ENCODE measurements around the gene GLS.

The GLS gene

GRCh38 chr2:190973262-190973661, 92.6 kb downstream of the GLS start:
- H3K36me3 ChIP-seq (ENCODE audit: insufficient read depth, low read length): peaks cover 96% of the 10 kb centered on the region

GRCh38 chr2:190973726-190974628, 93.4 kb downstream of the GLS start:
- Histone ChIP-seq H3K4me1 (ENCODE audit: insufficient read depth, low read length) (no peaks in the 10 kb centered on the region), H3K4me3 (ENCODE audit: low read length) (no peak overlapping the region), H3K36me3 (ENCODE audit: insufficient read depth, low read length) (peaks cover 97% of the 10 kb centered on the region), H3K27ac (ENCODE audit: low read depth, low read length) (no peak overlapping the region), H3K9me3 (ENCODE audit: insufficient read depth, low read depth, low read length) (no peaks in the 10 kb centered on the region), H3K27me3 (ENCODE audit: insufficient read depth, low read length) (no peaks in the 10 kb centered on the region), H3K9ac (ENCODE audit: low read depth, low read length) (no peak overlapping the region)
- 93% methylated on average over 10 of the region's 11 CpGs for WGBS

More at GRCh38 chr2:190973262-190973661, 92.6 kb downstream of the GLS start:
- no peaks in the 10 kb centered on the region for H3K9me3 ChIP-seq (ENCODE audit: insufficient read depth, low read depth, low read length)
- no peak overlapping the region for H3K27ac ChIP-seq (ENCODE audit: low read depth, low read length)
- no peaks in the 10 kb centered on the region for H3K27me3 ChIP-seq (ENCODE audit: insufficient read depth, low read length)
- H3K4me1 ChIP-seq (ENCODE audit: insufficient read depth, low read length): no peaks in the 10 kb centered on the region
- H3K9ac ChIP-seq (ENCODE audit: low read depth, low read length): no peak overlapping the region
- WGBS: 91% methylated on average over 1 of the region's 1 CpG
- no peak overlapping the region for H3K4me3 ChIP-seq (ENCODE audit: low read length)

GRCh38 chr2:190974629-190975361, 94.2 kb downstream of the GLS start:
- Histone ChIP-seq H3K9ac (ENCODE audit: low read depth, low read length) (no peak overlapping the region), H3K36me3 (ENCODE audit: insufficient read depth, low read length) (peaks cover 97% of the 10 kb centered on the region), H3K27me3 (ENCODE audit: insufficient read depth, low read length) (no peaks in the 10 kb centered on the region), H3K4me1 (ENCODE audit: insufficient read depth, low read length) (no peaks in the 10 kb centered on the region), H3K4me3 (ENCODE audit: low read length) (no peak overlapping the region), H3K9me3 (ENCODE audit: insufficient read depth, low read depth, low read length) (no peaks in the 10 kb centered on the region), H3K27ac (ENCODE audit: low read depth, low read length) (no peak overlapping the region)
- WGBS: 90% methylated on average over 12 of the region's 12 CpGs

- 97% methylated on average over 2 of the region's 2 CpGs for WGBS
- Histone ChIP-seq H3K36me3 (ENCODE audit: insufficient read depth, low read length) (peaks cover 97% of the 10 kb centered on the region), H3K27ac (ENCODE audit: low read depth, low read length) (no peak overlapping the region), H3K9ac (ENCODE audit: low read depth, low read length) (no peak overlapping the region), H3K4me1 (ENCODE audit: insufficient read depth, low read length) (no peaks in the 10 kb centered on the region), H3K27me3 (ENCODE audit: insufficient read depth, low read length) (no peaks in the 10 kb centered on the region), H3K4me3 (ENCODE audit: low read length) (no peak overlapping the region), H3K9me3 (ENCODE audit: insufficient read depth, low read depth, low read length) (no peaks in the 10 kb centered on the region)
Measured at GRCh38 chr2:190976521-190976920, 95.9 kb downstream of the GLS start.

- H3K9me3 ChIP-seq (ENCODE audit: insufficient read depth, low read depth, low read length): no peaks in the 10 kb centered on the region
- H3K4me3 ChIP-seq (ENCODE audit: low read length): no peak overlapping the region
- no peaks in the 10 kb centered on the region for H3K27me3 ChIP-seq (ENCODE audit: insufficient read depth, low read length)
- no peak overlapping the region for H3K9ac ChIP-seq (ENCODE audit: low read depth, low read length)
- WGBS: 97% methylated on average over 5 of the region's 5 CpGs
- H3K27ac ChIP-seq (ENCODE audit: low read depth, low read length): no peak overlapping the region
- H3K36me3 ChIP-seq (ENCODE audit: insufficient read depth, low read length): peaks cover 99% of the 10 kb centered on the region
- no peaks in the 10 kb centered on the region for H3K4me1 ChIP-seq (ENCODE audit: insufficient read depth, low read length)
Measured at GRCh38 chr2:190977505-190977904, 96.9 kb downstream of the GLS start.

GRCh38 chr2:190978389-190979053, 97.9 kb downstream of the GLS start:
- peaks cover 99% of the 10 kb centered on the region for H3K36me3 ChIP-seq (ENCODE audit: insufficient read depth, low read length)
- no peak overlapping the region for H3K9ac ChIP-seq (ENCODE audit: low read depth, low read length)
- no peaks in the 10 kb centered on the region for H3K4me1 ChIP-seq (ENCODE audit: insufficient read depth, low read length)
- H3K9me3 ChIP-seq (ENCODE audit: insufficient read depth, low read depth, low read length): no peaks in the 10 kb centered on the region
- H3K27me3 ChIP-seq (ENCODE audit: insufficient read depth, low read length): no peaks in the 10 kb centered on the region
- 93% methylated on average over 17 of the region's 17 CpGs for WGBS
- no peak overlapping the region for H3K4me3 ChIP-seq (ENCODE audit: low read length)
- no peak overlapping the region for H3K27ac ChIP-seq (ENCODE audit: low read depth, low read length)

GRCh38 chr2:190979906-190980629, 99.4 kb downstream of the GLS start:
- H3K27ac ChIP-seq (ENCODE audit: low read depth, low read length): no peak overlapping the region
- H3K4me3 ChIP-seq (ENCODE audit: low read length): no peak overlapping the region
- H3K36me3 ChIP-seq (ENCODE audit: insufficient read depth, low read length): peaks cover 99% of the 10 kb centered on the region
- no peak overlapping the region for H3K9ac ChIP-seq (ENCODE audit: low read depth, low read length)
- H3K9me3 ChIP-seq (ENCODE audit: insufficient read depth, low read depth, low read length): no peaks in the 10 kb centered on the region
- H3K27me3 ChIP-seq (ENCODE audit: insufficient read depth, low read length): no peaks in the 10 kb centered on the region
- H3K4me1 ChIP-seq (ENCODE audit: insufficient read depth, low read length): no peaks in the 10 kb centered on the region
- WGBS: 91% methylated on average over 14 of the region's 14 CpGs

DNA sequence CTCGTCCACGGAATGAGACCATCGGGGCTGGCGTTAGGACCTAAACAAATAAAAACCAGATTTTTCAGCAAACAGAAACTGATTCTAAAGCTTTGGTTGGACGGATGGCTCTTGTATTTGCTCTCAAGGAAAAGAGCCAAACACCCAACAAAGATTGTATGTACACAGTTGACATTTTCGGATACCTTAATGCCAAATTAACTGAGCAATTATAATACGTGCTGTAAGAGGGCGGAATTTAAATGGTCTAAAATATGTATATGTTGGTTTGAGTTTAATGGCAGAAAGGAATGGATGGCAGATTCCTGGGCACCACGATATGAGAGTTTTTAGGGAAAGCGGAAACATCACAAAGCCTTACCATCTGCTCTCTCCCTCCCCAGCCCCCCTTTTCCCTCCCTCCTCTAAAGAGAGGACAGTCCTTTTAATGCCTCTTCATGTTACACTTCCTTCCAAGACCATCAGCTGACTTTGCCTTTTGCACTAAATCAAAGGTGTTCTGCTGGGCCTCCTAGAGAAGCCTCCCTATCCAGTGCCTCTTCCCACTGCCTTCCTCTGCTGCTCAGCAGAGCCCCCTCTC, 100.1 kb downstream of the GLS start:
- H3K9ac ChIP-seq (ENCODE audit: low read depth, low read length): no peak overlapping the region
- no peak overlapping the region for H3K4me3 ChIP-seq (ENCODE audit: low read length)
- no peak overlapping the region for H3K27ac ChIP-seq (ENCODE audit: low read depth, low read length)
- H3K4me1 ChIP-seq (ENCODE audit: insufficient read depth, low read length): no peaks in the 10 kb centered on the region
- H3K9me3 ChIP-seq (ENCODE audit: insufficient read depth, low read depth, low read length): no peaks in the 10 kb centered on the region
- WGBS: 95% methylated on average over 10 of the region's 10 CpGs
- H3K27me3 ChIP-seq (ENCODE audit: insufficient read depth, low read length): no peaks in the 10 kb centered on the region
- peaks cover 99% of the 10 kb centered on the region for H3K36me3 ChIP-seq (ENCODE audit: insufficient read depth, low read length)

- Histone ChIP-seq H3K4me1 (ENCODE audit: insufficient read depth, low read length) (no peaks in the 10 kb centered on the region), H3K27ac (ENCODE audit: low read depth, low read length) (no peak overlapping the region)
- 94% methylated on average over 6 of the region's 6 CpGs for WGBS
Measured at GRCh38 chr2:190981333-190981732, 100.7 kb downstream of the GLS start.

DNA sequence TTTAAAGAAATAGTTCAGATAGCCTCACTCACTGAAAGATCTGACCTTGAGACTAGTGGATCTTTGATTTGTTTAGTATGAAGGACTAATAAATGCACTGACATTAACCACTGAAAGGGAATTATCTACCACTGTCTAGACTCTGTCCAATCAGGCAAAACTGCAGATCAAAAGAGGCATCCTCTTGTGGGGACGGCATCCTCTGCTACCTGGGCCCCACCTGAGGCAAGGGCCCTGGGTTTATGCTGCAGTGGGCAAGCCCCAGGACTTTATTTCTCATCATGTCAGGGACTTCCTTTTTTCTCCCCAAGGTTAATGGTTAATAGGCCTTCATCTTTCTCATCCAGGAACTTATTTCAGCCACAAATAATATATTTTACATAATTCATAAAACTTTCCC, 101.1 kb downstream of the GLS start:
- no peaks in the 10 kb centered on the region for H3K4me1 ChIP-seq (ENCODE audit: insufficient read depth, low read length)
- H3K27me3 ChIP-seq (ENCODE audit: insufficient read depth, low read length): no peaks in the 10 kb centered on the region
- H3K27ac ChIP-seq (ENCODE audit: low read depth, low read length): no peak overlapping the region
- no peak overlapping the region for H3K4me3 ChIP-seq (ENCODE audit: low read length)
- H3K9me3 ChIP-seq (ENCODE audit: insufficient read depth, low read depth, low read length): no peaks in the 10 kb centered on the region
- WGBS: 94% methylated on average over 1 of the region's 1 CpG
- H3K9ac ChIP-seq (ENCODE audit: low read depth, low read length): no peak overlapping the region
- peaks cover 99% of the 10 kb centered on the region for H3K36me3 ChIP-seq (ENCODE audit: insufficient read depth, low read length)

More at GRCh38 chr2:190981333-190981732, 100.7 kb downstream of the GLS start:
- Histone ChIP-seq H3K36me3 (ENCODE audit: insufficient read depth, low read length) (peaks cover 99% of the 10 kb centered on the region), H3K27me3 (ENCODE audit: insufficient read depth, low read length) (no peaks in the 10 kb centered on the region), H3K4me3 (ENCODE audit: low read length) (no peak overlapping the region), H3K9me3 (ENCODE audit: insufficient read depth, low read depth, low read length) (no peaks in the 10 kb centered on the region), H3K9ac (ENCODE audit: low read depth, low read length) (no peak overlapping the region)
